ENCODE results near the gene FRY. TPM values are rescaled to one million over a fixed set of nuclear protein-coding genes. Genes with fewer than 3 reads are reported as not detected.

The FRY gene
- total and polyA plus RNA-seq, 2 of the 13 experiments (the other 11 are each of a cell fraction or from before 2014, with no cell fraction given): 8.2 to 13.1 TPM

DNA sequence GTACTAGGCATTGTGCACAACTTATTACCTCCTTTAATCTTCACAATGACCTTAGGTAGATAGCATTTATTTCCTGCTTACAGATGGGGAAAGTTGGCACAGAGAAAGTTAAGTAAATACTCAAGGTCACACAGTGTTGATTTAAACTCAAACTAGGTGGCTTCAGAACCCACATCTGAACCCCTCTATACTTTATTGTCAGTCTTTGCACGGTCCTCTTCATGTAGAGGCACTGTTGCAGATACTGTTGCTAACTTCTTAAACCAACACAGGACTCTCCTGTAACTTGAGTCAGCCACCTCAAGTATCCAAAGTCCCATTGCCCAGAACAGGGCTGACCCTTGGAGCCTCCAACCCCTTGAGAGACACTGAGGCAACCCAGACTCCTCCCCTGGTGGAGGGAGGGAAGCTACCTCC lies 48.8 kb downstream of the FRY start (continued):
- TF ChIP-seq TSC22D2 (CRISPR knock-in tag; IDR thresholded peaks at IDR 0.05; ENCODE audit: borderline replicate concordance) (no peak), KLF13 (CRISPR knock-in tag; IDR thresholded peaks at IDR 0.05) (no peak), ZMYM4 (CRISPR knock-in tag; IDR thresholded peaks at IDR 0.05) (peak; percentile 68), NFKB2 (CRISPR knock-in tag; IDR thresholded peaks at IDR 0.05; ENCODE audit: borderline replicate concordance) (no peak), ZNF234 (CRISPR knock-in tag; conservative IDR thresholded peaks at IDR 0.05) (no peak), ZNF615 (CRISPR knock-in tag; IDR thresholded peaks at IDR 0.05; ENCODE audit: borderline replicate concordance) (no peak), HHEX (CRISPR knock-in tag; IDR thresholded peaks at IDR 0.05) (no peak), CCDC6 (CRISPR knock-in tag; IDR thresholded peaks at IDR 0.05) (no peak), SSRP1 (CRISPR knock-in tag; IDR thresholded peaks at IDR 0.05) (no peak), NPAS2 (CRISPR knock-in tag; IDR thresholded peaks at IDR 0.05; ENCODE audit: borderline replicate concordance) (no peak), ZBTB7A (CRISPR knock-in tag; IDR thresholded peaks at IDR 0.05) (no peak), RFX5 (IDR thresholded peaks at IDR 0.05; ENCODE audit: low read depth, low read length) (no peak), ZNF629 (CRISPR knock-in tag; conservative IDR thresholded peaks at IDR 0.05) (peak; percentile 45; the same call in 1 of the 2 replicates), ZNF614 (CRISPR knock-in tag; IDR thresholded peaks at IDR 0.05; ENCODE audit: borderline replicate concordance) (0 out of 2 replicates have a peak, but pooled peaks have one; percentile 63), ONECUT2 (CRISPR knock-in tag; IDR thresholded peaks at IDR 0.05) (no peak), ZNF510 (CRISPR knock-in tag; IDR thresholded peaks at IDR 0.05; ENCODE audit: low read depth) (no peak), LCORL (IDR thresholded peaks at IDR 0.05) (no peak), LCORL (CRISPR knock-in tag; IDR thresholded peaks at IDR 0.05) (no peak), ZNF761 (CRISPR knock-in tag; conservative IDR thresholded peaks at IDR 0.05) (no peak), HMGA1 (CRISPR knock-in tag; conservative IDR thresholded peaks at IDR 0.05) (no peak), ZNF792 (CRISPR knock-in tag; IDR thresholded peaks at IDR 0.05) (no peak)
- TF ChIP-seq, protein P1, sequence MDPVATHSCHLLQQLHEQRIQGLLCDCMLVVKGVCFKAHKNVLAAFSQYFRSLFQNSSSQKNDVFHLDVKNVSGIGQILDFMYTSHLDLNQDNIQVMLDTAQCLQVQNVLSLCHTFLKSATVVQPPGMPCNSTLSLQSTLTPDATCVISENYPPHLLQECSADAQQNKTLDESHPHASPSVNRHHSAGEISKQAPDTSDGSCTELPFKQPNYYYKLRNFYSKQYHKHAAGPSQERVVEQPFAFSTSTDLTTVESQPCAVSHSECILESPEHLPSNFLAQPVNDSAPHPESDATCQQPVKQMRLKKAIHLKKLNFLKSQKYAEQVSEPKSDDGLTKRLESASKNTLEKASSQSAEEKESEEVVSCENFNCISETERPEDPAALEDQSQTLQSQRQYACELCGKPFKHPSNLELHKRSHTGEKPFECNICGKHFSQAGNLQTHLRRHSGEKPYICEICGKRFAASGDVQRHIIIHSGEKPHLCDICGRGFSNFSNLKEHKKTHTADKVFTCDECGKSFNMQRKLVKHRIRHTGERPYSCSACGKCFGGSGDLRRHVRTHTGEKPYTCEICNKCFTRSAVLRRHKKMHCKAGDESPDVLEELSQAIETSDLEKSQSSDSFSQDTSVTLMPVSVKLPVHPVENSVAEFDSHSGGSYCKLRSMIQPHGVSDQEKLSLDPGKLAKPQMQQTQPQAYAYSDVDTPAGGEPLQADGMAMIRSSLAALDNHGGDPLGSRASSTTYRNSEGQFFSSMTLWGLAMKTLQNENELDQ (CRISPR knock-in tag; IDR thresholded peaks at IDR 0.05; ENCODE audit: borderline replicate concordance): no peak
- TF ChIP-seq, protein P2, sequence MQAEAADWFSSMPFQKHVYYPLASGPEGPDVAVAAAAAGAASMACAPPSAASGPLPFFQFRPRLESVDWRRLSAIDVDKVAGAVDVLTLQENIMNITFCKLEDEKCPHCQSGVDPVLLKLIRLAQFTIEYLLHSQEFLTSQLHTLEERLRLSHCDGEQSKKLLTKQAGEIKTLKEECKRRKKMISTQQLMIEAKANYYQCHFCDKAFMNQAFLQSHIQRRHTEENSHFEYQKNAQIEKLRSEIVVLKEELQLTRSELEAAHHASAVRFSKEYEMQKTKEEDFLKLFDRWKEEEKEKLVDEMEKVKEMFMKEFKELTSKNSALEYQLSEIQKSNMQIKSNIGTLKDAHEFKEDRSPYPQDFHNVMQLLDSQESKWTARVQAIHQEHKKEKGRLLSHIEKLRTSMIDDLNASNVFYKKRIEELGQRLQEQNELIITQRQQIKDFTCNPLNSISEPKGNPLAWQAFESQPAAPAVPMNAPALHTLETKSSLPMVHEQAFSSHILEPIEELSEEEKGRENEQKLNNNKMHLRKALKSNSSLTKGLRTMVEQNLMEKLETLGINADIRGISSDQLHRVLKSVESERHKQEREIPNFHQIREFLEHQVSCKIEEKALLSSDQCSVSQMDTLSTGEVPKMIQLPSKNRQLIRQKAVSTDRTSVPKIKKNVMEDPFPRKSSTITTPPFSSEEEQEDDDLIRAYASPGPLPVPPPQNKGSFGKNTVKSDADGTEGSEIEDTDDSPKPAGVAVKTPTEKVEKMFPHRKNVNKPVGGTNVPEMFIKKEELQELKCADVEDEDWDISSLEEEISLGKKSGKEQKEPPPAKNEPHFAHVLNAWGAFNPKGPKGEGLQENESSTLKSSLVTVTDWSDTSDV (CRISPR knock-in tag; IDR thresholded peaks at IDR 0.05): no peak
- TF ChIP-seq, protein P3, sequence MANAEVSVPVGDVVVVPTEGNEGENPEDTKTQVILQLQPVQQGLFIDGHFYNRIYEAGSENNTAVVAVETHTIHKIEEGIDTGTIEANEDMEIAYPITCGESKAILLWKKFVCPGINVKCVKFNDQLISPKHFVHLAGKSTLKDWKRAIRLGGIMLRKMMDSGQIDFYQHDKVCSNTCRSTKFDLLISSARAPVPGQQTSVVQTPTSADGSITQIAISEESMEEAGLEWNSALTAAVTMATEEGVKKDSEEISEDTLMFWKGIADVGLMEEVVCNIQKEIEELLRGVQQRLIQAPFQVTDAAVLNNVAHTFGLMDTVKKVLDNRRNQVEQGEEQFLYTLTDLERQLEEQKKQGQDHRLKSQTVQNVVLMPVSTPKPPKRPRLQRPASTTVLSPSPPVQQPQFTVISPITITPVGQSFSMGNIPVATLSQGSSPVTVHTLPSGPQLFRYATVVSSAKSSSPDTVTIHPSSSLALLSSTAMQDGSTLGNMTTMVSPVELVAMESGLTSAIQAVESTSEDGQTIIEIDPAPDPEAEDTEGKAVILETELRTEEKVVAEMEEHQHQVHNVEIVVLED (CRISPR knock-in tag; IDR thresholded peaks at IDR 0.05; ENCODE audit: borderline replicate concordance): no peak
- TF ChIP-seq, protein P4, sequence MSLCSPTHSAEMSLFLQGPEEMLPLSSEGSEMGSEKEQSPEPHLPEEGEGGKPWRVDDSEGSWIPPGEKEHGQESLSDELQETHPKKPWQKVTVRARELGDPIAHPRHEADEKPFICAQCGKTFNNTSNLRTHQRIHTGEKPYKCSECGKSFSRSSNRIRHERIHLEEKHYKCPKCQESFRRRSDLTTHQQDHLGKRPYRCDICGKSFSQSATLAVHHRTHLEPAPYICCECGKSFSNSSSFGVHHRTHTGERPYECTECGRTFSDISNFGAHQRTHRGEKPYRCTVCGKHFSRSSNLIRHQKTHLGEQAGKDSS (CRISPR knock-in tag; IDR thresholded peaks at IDR 0.05; ENCODE audit: borderline replicate concordance, low read depth): no peak

Measured in HepG2 (cell line).